Astrocyte of the cerebellum (primary cell): ENCODE results near the gene NFASC.
A peak's percentile ranks its signal among the peaks of the same experiment; 100 is the strongest.

Experiments
- DNase-seq: peaks from one replicate; pipeline ENCODE4 v3.0.0-alpha.2; 2011; ENCODE audit warnings: low read depth
- H3K4me3 ChIP-seq: 2 replicates; pipeline ENCODE4 v1.5.1; 2011; ENCODE audit warnings: mild to moderate bottlenecking, low read depth, low read length, moderate library complexity
- CTCF ChIP-seq: IDR thresholded peaks from 2 replicates; pipeline ENCODE4 v1.5.1; 2012; ENCODE audit warnings: low read length, low read depth, moderate library complexity, mild to moderate bottlenecking; ENCODE audit errors: missing control alignments
- in situ Hi-C: cut with HindIII; loops from 2 replicates; pipeline ENCODE4 v1.10.0; 2017; ENCODE audit warnings: low sequenced_read_pairs

NFASC gene

GRCh38 chr1:204989266-204990058, 118.8 kb downstream of the NFASC start:
- peak; percentile 99 for TF ChIP-seq CTCF
- no peak overlapping the region for H3K4me3 ChIP-seq
- in situ Hi-C loops: no loop called here
- DNase-seq: peak; percentile 49

DNA sequence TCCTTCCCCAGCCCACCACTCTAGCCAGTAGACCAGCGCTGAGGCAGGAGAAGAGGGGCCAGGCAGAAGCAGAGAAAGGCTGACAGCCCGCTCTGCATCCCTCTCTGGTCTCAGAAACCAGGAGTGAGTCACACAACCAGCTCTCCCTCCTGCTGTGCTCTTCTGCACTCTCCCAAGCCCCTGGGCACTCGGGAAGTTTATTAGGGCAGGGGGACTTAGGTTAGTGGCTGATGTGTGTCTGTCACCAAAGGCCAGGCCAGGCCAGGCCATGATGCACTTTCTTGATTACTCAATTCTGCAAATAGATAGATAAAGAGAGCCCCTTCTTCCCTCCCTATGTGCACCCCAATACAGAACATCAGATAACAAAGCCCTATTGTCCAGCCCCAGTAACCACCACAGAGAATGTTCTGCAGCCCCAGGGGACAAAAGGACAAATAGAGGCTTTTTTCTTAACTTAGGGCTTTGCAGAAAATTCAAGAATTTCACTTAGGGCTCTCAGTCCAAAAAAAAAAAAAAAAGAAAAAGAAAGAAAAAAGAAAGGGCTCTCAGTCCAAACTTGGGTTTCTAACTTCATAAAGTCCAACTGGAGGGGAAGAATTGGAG, 119.5 kb downstream of the NFASC start:
- no peak for TF ChIP-seq CTCF
- no peak for DNase-seq
- in situ Hi-C loops: no loop called here
- no peak overlapping the region for H3K4me3 ChIP-seq

- in situ Hi-C loops: no loop called here
Observed at GRCh38 chr1:204990721-204991341, 120.2 kb downstream of the NFASC start.

DNA sequence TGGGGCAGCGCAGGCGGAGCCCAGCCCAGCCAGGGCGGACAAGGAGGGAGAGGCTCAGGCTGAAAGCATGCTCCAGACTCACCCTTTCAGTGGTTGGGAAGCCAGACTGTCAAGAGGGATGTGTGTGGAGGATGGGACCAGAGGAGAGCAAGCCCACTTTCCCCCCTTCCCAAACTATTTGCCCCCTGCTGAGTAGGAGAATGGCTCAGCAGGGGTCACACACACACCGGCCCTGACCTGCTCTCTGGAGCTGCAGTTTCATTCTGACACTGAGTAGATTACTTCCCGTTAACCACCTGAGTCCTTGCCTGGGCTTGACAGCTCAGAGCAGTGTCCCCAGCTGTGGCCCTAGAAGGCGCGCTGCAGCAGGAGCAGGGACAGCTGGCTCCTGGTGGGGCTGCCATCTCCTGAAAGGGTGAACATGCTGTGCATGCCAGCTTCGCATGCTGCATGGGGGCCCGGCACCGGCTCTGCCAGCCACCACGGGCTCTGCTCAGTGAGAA, 120.7 kb downstream of the NFASC start:
- H3K4me3 ChIP-seq: no peak overlapping the region
- in situ Hi-C loops: no loop called here
- DNase-seq: no peak
- no peak for TF ChIP-seq CTCF

More at GRCh38 chr1:204990721-204991341, 120.2 kb downstream of the NFASC start:
- no peak overlapping the region for H3K4me3 ChIP-seq
- no peak for DNase-seq
- no peak for TF ChIP-seq CTCF

- no peak for TF ChIP-seq CTCF
- DNase-seq: no peak
- in situ Hi-C loops: no loop called here
- no peak overlapping the region for H3K4me3 ChIP-seq
Observed at GRCh38 chr1:204992201-204992997, 121.7 kb downstream of the NFASC start.

DNA sequence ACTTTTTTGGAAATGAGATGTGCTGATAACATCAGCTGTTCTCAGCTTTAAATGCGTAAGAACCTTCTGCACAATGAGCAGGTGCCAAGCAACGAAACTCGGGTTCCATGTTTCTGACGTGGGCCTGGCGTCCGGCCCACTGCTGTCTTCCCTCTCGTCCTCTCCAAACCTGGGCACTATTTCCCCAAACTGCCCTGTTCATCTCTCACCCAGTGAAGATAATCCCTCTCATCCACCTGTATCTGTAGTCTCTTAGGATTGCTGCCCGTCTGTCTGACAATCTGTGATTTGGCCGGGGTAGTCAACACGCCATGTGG, 122.3 kb downstream of the NFASC start:
- no peak for TF ChIP-seq CTCF
- in situ Hi-C loops: no loop called here
- H3K4me3 ChIP-seq: no peak overlapping the region
- DNase-seq: no peak
